Pancreas (tissue), 10 donors: ENCODE data around the gene MLPH. TPM values are rescaled to one million over a fixed set of nuclear protein-coding genes. Genes with fewer than 3 reads are reported as not detected.
A peak's percentile ranks its signal among the peaks of the same experiment; 100 is the strongest.

Experiments used
- ATAC-seq, 4 donors: fragments of 200-7000 bp; cut with Tn5 transposase; one replicate each; pipeline versions ENCODE4 v1.8.0 to v1.9.1; 2020; ENCODE audit warnings: mild to moderate bottlenecking in 4 of 4, moderate library complexity in 4 of 4
- DNase-seq, 6 donors: peaks; one replicate each; pipeline ENCODE4 v3.0.0-alpha.2; 2020
- FAIRE-seq: peaks from 2 replicates; lab custom pipeline; 2012; peaks lifted over from hg19 to GRCh38; lab: Jason Lieb, UNC
- H3K27ac ChIP-seq, 4 donors: fragments of 200-600 bp; sonication (generic); 1 replicate in 3 of 4; 2 replicates in 1 of 4; pipeline versions ENCODE4 v1.5.0 to v1.8.0; 2020
- H3K27me3 ChIP-seq, 4 donors: fragments of 200-600 bp; one replicate each; pipeline ENCODE4 v1.8.0; 2021
- H3K36me3 ChIP-seq, 3 donors: fragments of 200-600 bp; sonication (generic) in 1 of 3; one replicate each; pipeline versions ENCODE4 v1.5.0 to v1.8.0; 2020 to 2021
- H3K4me1 ChIP-seq, 3 donors: fragments of 200-600 bp; one replicate each; pipeline ENCODE4 v1.8.0; 2021
- H3K4me3 ChIP-seq, 4 donors: fragments of 200-600 bp; sonication (generic) in 2 of 4; one replicate each; pipeline versions ENCODE4 v1.5.0 to v1.8.0; 2020 to 2021
- H3K9me3 ChIP-seq, 4 donors: fragments of 200-600 bp; one replicate each; pipeline ENCODE4 v1.8.0; 2021
- CTCF ChIP-seq, 4 donors: fragments of 200-600 bp; sonication (generic) in 3 of 4; IDR thresholded peaks; one replicate each; pipeline versions ENCODE4 v1.5.0 to v1.8.0; 2021; ENCODE audit warnings: antibody characterized with exemption in 4 of 4
- WGBS, 2 donors: extraction: QIAGEN DNeasy Blood & Tissue Kit; methylation state at CpG; one replicate each; pipeline ENCODE4 v1.1.7; 2013; 5-methylcytosine and 5-hydroxymethylcytosine counted together
- intact Hi-C, 3 donors: fragments of 100-400 bp; cut with DNase I; formaldehyde crosslinking; loops; one replicate each; pipeline versions ENCODE4 v1.11.1 to v1.14.2; 2022
- polyA plus RNA-seq, 2 donors: library from polyadenylated mRNA; stranded (reverse); fragments of 200-250 nt; gene quantifications; one replicate each; pipeline ENCODE4 v1.2.3, GENCODE V29; 2013
- total RNA-seq, 6 donors: library from RNA; stranded (reverse); fragmentation: NEBNext Ultra II Directional in 4 of 6; extraction: Animal tissue kit (Norgen Biotek cat#: 25700) in 4 of 6; gene quantifications; one replicate each; pipeline versions ENCODE4 v1.2.1 to v1.2.4, GENCODE V29; 2021 to 2023
- donor health status: healthy with polysubstance abuse.
- donor health status: DM: no; HTN: no; CAD: no; lungs with moderate emphysema.
- donor health status: DM: no; HTN: no; CAD: no.
- donor health status: control.
- donor health status: control.
- donor health status: Bipolar disorder and iron deficiency.
- donor health status: DM: yes; HTN: yes; CAD: no.
- donor health status: DM: no; HTN: no; CAD: no.
- donor health status: DM: no; HTN: no; CAD: no.
- donor health status: DM: yes; HTN: yes; CAD: no.

MLPH gene
- total and polyA plus RNA-seq, 8 donors, result 6.2 to 45.2 (median 19.3) TPM

GRCh38 chr2:237563816-237564215, 76.8 kb downstream of the MLPH start:
- TF ChIP-seq CTCF (IDR thresholded peaks at IDR 0.05), result no peak
- intact Hi-C loops, result no loop called here
- no peaks in the 10 kb centered on the region for H3K9me3 ChIP-seq
- no peaks in the 10 kb centered on the region for H3K36me3 ChIP-seq
- H3K4me3 ChIP-seq, result no peak overlapping the region
- H3K27me3 ChIP-seq, result no peaks in the 10 kb centered on the region
- DNase-seq (peak in 3 of 6 donors; percentile 26 to 68 (median 57)), FAIRE-seq (no peak), ATAC-seq (peak in 2 of 4 donors; percentile 53 to 65)
- no peaks in the 10 kb centered on the region for H3K4me1 ChIP-seq
- H3K27ac ChIP-seq, result no peak overlapping the region
- 16 to 17% methylated on average over 14 of the region's 14 CpGs for WGBS, 2 donors

GRCh38 chr2:237564526-237565131, 77.6 kb downstream of the MLPH start:
- TF ChIP-seq CTCF (IDR thresholded peaks at IDR 0.05), result no peak

GRCh38 chr2:237565974-237566373, 78.9 kb downstream of the MLPH start:
- FAIRE-seq, result no peak
- no peak for DNase-seq

More at GRCh38 chr2:237564526-237565131, 77.6 kb downstream of the MLPH start:
- intact Hi-C loops, result loop anchor here in 1 of 3 donors (5.0 kb wide), 1 partner anchor 47 kb away; no protein-coding TSS in a partner anchor
- Histone ChIP-seq H3K4me3 (no peak overlapping the region), H3K36me3 (no peaks in the 10 kb centered on the region), H3K27me3 (no peaks in the 10 kb centered on the region), H3K9me3 (no peaks in the 10 kb centered on the region), H3K4me1 (no peaks in the 10 kb centered on the region), H3K27ac (no peak overlapping the region)
- 67 to 81% methylated on average over 14 of the region's 14 CpGs for WGBS, 2 donors
- ATAC-seq (no peak), FAIRE-seq (no peak), DNase-seq (peak in 1 of 6 donors; percentile 41)

GRCh38 chr2:237566401-237567235, 79.6 kb downstream of the MLPH start, which contains the start of gene PRLH:
Gene PRLH, plus strand, starts transcription at chr2:237566574. Its CDS starts 0 bp downstream, at chr2:237566574.
- H3K36me3 ChIP-seq, result no peaks in the 10 kb centered on the region
- DNase-seq (peak in 1 of 6 donors; percentile 49), FAIRE-seq (no peak), ATAC-seq (no peak)
- TF ChIP-seq CTCF (IDR thresholded peaks at IDR 0.05), result no peak
- H3K27ac ChIP-seq, result no peak within 1 kb of the TSS
- 70 to 73% methylated on average over 30 to 32 of the region's 32 CpGs for WGBS, 2 donors
- intact Hi-C loops, result loop anchor here in 1 of 3 donors (5.0 kb wide), 1 partner anchor 49 kb away; no protein-coding TSS in a partner anchor
- H3K4me3 ChIP-seq, result no peak within 1 kb of the TSS
- no peaks in the 10 kb centered on the region for H3K9me3 ChIP-seq
- no peaks in the 10 kb centered on the region for H3K27me3 ChIP-seq
- H3K4me1 ChIP-seq, result no peaks in the 10 kb centered on the region

More at GRCh38 chr2:237565974-237566373, 78.9 kb downstream of the MLPH start:
- no peak for TF ChIP-seq CTCF (IDR thresholded peaks at IDR 0.05)
- no peak overlapping the region for H3K27ac ChIP-seq
- 75 to 87% methylated on average over 1 of the region's 1 CpG for WGBS, 2 donors
- intact Hi-C loops, result loop anchor here in 1 of 3 donors (5.0 kb wide), 1 partner anchor 49 kb away; no protein-coding TSS in a partner anchor
- no peak for ATAC-seq
- no peak overlapping the region for H3K4me3 ChIP-seq
- no peaks in the 10 kb centered on the region for H3K9me3 ChIP-seq
- no peaks in the 10 kb centered on the region for H3K36me3 ChIP-seq
- no peaks in the 10 kb centered on the region for H3K27me3 ChIP-seq
- H3K4me1 ChIP-seq, result no peaks in the 10 kb centered on the region
